Stimulated activated CD8-positive, alpha-beta memory T cell treated with anti-CD3 and anti-CD28 coated beads, Interleukin-15, amount 100 ng/mL, for 1 hour (primary cell): ENCODE results near the gene ZNF22.

ENCODE experiments used
- DNase-seq: peaks from one replicate; pipeline ENCODE4 v3.0.0-alpha.2; 2020; ENCODE audit warnings: low read depth

The ZNF22 gene

GRCh38 chr10:45015590-45015989 is 14.9 kb downstream of the ZNF22 start:
- DNase-seq: no peak

GRCh38 chr10:45023426-45023825 is 22.7 kb downstream of the ZNF22 start:
- no peak for DNase-seq

GRCh38 chr10:45034301-45034700 is 33.6 kb downstream of the ZNF22 start:
- no peak for DNase-seq

GRCh38 chr10:45035673-45036072 is 35.0 kb downstream of the ZNF22 start:
- DNase-seq: no peak

GRCh38 chr10:45040921-45041542 is 40.3 kb downstream of the ZNF22 start:
- DNase-seq: no peak

GRCh38 chr10:45044290-45044689 is 43.6 kb downstream of the ZNF22 start:
- no peak for DNase-seq

- no peak for DNase-seq
These were observed 50.0 kb downstream of the ZNF22 start for GRCh38 chr10:45050551-45051235.

- no peak for DNase-seq
These were observed 52.0 kb downstream of the ZNF22 start for GRCh38 chr10:45052700-45053099.

- DNase-seq: no peak
These were observed 52.9 kb downstream of the ZNF22 start for GRCh38 chr10:45053569-45054100.
